Left renal cortex interstitium (tissue), 4 donors: ENCODE measurements around the gene ZFAND5. TPM values are rescaled to one million over a fixed set of nuclear protein-coding genes. Genes with fewer than 3 reads are reported as not detected.

ENCODE experiments used
- DNase-seq, 4 donors: peaks; one replicate each; pipeline ENCODE4 v3.0.0-alpha.2; 2013; ENCODE audit warnings: low read depth in 4 of 4, low spot score in 2 of 4, missing footprints in 1 of 4
- polyA plus RNA-seq, 4 donors: library from polyadenylated mRNA; unstranded; fragments of 120-200 nt; gene quantifications; one replicate each; pipeline ENCODE4 v1.2.1, GENCODE V29; 2013; ENCODE audit not compliant: insufficient read length in 4 of 4

The ZFAND5 gene
- polyA plus RNA-seq, 4 donors = 179 to 221 (median 193) TPM

DNA sequence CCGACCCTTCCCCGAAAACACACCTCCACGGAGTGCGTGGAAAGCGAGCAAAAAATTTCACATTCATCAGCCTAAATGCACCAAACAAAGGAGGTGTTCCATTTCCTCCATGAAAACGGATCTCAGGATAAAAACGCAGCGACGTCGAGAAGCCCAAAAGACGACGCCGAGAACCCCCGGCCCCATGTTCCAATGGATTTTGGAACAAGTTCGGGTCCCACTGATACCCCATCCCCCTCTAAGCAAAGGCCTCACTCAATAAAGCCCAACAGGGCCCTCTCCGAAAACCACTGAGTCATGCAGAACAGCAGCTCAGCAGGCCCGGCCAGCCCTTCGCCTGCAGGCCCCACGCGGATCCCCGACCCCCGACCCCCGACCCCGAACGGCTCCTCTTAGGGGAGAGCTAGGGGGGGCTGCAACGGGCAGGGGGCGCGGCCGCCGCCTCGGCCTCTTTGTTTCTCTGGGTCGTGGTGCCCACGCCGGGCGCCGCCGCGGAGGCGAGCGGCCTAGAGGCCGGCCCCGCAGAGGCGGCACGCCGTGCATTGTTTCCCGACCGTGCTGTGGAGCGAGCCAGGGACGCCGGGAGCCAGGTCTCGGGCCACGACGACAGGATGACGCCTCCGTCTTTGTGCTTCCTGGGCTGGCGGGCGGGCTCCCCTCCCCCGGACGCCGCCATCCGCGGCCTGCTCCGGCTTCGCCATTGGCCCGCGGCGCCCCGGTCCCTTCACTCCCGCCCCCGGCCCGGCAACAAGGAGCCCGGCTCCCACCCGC is 915 bp downstream of the ZFAND5 start:
- peak in 2 of 4 donors; percentile 56 to 66 for DNase-seq

DNA sequence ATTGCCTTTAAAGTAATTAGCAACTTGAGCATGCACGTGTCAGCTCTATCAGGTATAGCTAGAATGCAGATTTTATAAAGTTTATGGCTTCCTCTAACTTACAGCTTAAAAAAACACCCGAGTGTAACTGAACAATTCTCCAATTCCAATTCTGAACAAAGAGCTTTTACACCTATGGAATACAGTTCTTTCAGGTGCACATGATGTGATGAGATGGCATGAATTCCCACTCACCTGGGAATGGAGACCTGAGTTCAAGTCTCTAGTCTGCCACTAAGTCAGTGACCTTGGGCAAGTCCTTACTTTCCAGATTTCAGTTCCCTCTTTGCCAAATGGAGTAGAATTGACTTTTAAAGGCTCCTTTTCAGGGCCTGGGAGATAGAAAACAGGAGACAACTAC is 1.8 kb downstream of the ZFAND5 start:
- DNase-seq = peak in 1 of 4 donors; percentile 15

DNA sequence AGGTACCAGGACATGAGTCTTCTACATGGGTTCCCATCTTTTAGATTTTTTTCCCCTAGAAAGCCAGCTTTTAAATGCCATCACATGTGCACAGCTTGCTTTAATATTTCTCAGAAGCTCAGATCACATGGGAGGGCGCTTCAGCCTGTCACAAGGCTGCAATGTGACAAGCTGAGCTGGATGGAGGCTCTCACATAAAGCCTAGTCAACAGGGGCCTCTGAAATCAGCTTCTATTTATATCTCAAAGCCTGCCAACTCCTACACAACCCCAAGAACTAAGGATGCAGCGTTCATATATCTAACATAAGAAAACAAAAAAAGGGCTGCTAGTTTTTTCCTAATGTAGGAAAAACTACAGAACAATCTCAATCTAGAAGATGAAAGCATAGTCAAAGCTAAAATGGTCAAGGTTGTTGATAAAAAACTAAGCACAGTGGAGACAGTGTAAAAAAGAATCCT is 2.3 kb downstream of the ZFAND5 start:
- DNase-seq = peak in 2 of 4 donors; percentile 52 to 58

DNA sequence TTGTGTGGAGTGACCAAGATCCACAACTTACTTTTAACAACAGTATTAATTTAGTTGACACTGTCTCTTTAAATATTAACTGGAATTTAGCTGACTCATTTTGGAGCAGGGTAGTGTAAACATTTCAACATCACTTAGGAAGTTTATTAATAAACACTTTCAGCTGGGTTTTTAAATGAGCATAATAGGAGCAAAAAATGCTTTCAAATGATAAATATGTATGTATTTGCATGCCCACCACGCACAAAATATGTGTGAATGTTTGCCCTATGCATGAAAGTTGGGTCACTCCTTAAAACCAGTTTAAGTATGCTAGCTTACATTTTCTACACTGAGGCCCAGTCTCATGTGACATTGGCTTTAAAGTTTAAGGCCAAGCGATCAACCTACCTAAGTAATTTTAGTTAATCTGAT is 2.9 kb downstream of the ZFAND5 start:
- peak in 1 of 4 donors; percentile 11 for DNase-seq

DNA sequence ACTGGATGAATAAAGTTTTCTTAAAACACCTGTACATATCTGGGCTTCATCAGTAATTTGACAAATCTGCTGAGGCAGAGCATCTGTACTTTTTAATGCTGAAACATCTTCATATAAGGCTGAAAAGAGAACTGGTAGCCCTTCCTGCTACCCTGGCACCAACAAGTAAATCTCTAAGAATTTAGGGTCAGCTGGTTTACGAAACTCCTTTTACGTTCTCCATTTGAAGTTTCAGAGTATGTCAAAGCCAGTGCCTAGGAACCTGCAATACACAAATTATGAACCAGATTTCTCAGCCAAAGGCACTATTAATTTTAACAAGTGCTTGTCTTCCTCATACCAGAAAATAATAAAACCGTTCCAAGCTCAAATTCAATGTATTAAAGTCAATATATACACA is 3.8 kb downstream of the ZFAND5 start:
- DNase-seq = no peak

DNA sequence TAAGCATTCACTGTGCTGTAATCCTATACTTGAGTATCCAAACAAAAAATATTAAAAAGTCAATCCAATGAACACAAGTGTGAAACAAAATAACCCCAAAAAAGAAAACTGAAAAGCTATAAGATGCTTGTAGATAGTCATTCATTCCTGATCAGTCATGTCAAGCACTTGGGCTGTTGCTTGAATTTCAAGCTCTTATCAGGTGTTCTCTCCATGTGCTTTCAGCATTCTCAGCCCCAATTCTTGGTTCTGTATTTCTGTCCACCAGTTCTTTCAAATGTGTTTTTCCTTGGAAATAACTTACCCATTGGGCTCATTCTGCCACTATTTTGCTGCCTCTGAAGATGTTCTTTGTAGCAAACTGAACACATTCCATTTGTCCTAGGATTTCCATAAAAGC is 4.7 kb downstream of the ZFAND5 start:
- DNase-seq = no peak

DNA sequence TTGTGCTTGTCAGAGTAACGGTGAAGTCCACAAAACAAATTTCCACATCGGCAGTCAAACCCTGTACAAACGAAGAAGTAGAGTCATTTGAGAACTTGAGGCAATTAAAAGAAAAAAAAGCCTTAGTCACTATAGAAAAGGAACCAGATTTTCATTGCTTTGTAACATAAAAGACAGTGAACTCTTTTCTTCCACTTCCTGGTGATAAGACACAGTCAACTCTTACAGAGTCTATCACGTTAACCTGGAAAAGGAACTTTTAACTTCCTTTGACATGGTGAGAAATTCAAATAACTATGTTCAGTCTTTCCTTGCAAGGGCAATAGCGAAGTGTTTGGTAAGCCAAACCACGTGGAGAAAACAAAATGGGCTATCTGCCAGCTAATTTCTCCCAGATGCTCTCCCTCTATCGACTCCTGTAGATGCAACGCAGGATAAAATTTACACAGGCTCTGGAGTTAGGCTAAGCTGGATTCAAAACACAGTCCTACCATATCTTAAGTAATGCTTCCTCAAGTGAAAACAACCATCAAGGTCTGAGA is 8.9 kb downstream of the ZFAND5 start:
- DNase-seq = no peak

DNA sequence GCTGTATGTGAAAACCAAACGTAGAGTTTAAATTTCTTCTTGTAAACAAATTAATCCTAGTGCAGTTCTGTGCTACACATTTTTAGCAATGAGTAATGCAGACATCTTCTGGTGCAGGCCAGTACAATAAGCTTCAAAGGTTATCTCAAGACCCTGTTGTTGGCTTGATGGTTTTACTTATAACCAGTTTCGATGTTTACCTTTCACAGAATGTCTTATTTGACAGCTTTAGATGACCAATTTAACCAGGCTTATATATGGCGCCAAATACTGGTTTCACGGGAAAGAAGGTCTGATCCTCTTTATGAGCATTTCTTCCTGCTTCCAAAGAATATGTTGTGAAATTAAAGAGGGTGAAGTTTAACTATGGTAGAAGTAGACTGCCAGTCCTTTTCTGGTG is 9.9 kb downstream of the ZFAND5 start:
- no peak for DNase-seq

DNA sequence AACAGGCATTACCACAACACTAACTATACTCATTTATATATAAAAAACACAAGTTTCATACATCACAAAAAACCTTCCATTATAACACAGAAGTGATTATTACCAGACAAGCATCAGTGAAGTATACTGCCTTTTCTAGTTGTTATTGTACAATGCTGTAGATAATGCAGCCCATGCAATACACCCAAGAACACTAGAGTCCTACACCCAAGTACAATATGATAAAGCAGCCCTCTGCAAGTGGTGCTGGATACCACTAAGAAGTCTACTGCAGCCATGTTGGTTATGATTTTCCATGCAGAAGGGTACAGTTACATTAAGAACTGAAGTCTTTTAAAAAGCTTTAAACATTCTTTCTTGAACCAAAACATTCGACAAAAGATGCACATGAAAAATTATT is 10.3 kb downstream of the ZFAND5 start:
- DNase-seq = no peak

DNA sequence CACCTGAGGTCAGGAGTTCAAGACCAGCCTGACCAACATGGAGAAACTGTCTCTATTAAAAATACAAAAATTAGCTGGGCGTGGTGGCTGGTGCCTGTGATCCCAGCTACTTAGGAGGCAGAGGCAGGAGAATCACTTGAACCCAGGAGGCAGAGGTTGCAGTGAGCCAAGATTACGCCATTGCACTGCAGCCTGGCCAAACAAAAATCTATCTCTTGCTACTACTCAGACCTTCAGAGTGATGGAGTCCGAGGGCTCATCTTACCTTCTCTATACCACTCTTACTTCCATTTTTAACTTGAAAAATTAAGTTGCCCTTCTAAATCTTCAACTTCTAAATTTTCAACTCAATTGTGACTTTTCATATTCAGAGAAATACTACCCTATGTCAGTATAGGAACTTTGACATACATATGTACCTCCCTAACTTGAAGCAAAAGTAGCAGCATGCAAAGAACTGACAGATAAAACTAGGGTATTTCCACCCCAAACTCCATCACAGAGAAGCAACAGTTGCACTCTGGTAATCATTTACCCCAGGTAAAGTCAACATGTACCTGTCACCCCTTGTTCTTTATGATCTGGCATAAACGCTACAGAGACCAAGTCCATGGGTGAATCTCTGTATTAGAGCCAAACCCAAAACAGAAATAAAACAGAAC is 11.4 kb downstream of the ZFAND5 start:
- no peak for DNase-seq

DNA sequence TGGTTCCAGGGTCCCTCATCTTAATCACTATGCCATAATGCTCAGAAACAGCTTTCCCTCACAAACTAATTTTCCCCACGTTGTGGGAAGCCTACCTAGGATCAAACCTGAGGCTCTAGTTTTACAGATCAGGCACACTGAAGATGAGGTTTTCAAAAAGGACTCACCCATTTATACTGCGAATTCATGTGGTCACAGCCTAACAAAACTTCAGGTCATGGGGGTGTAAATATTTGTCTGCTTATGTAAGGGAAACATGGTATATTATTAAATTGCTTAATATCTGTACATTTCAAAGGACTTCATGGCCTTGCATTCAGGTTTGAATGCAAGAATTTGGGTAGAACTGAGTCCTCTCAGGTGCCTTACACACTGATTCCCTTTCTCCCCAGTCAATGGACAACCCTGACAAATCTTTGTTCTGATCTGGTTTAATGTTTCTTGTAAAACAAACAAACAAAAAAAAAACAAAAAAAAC is 12.1 kb downstream of the ZFAND5 start:
- DNase-seq = no peak

DNA sequence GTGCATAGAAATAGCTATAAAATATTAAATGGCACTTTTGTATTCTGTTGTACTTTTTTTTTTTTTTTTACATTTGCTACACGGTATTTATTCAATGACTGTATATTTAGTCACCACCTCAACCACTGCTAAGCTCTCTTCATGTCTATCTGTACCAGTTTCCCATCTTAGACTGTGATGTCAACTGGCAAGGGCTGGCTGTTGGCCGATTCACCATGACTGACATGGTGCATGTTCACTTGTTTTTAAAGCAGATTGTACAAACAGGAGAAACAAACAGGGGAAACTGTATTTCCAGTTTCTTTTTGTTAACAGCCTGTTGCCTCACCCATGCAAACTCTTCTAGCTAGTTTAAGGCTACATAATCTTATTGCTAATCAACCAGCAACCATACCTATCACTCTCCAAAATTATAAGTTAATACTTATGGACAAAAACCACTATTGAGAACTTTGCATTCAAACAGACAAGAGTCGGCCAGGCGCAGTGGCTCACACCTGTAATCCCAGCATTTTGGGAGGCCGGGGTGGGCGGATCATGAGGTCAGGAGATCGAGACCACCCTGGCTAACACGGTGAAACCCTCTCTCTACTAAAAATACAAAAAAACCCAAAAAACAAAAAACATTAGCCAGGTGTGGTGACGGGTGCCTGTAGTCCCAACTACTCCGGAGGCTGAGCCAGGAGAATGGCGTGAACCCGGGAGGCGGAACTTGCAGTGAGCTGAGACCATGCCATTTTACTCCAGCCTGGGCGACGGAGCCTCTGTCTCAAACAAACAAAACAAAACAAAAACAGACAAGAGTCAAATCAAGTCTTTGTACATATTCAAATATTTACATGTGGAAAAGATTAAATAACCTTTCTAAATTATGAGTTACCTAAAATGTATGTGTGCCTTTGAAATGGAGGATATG is 13.2 kb downstream of the ZFAND5 start:
- no peak for DNase-seq

DNA sequence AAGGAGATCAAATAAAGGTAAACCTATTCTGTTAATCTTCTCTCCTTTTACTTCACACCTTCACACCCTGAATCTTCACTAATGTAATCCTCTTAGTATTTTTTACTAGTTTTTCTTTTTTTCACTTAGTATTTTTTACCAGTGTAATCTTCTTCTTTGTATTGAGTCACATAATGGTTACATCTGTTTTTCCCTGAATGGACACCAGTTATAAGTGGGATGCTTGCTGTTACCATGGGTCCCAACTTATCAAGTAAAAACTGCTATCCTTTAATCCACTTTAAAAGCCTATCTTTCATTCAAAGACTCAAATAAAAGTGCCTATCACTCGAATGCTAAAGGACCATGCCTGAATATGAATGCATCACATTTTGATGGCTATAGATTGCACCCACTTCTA is 15.1 kb downstream of the ZFAND5 start:
- DNase-seq = no peak

DNA sequence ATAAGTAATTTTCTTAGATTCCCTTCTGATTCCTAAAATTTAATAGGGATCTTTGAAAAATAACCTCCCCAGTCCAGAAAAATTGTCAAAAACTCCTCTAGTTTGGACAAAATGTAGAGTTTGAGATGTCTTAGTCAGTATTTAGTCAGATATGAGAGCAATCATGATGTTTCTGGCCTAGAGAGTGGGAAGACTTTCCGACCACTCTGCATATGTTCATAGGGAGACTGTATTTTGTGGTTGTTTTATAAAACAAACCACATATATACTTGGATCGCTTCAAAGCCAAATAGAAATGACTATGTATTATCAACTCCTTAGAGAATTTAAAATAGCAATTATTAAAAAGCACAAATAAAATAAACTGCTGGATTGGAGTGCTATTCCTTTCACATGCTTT is 15.8 kb downstream of the ZFAND5 start:
- no peak for DNase-seq

DNA sequence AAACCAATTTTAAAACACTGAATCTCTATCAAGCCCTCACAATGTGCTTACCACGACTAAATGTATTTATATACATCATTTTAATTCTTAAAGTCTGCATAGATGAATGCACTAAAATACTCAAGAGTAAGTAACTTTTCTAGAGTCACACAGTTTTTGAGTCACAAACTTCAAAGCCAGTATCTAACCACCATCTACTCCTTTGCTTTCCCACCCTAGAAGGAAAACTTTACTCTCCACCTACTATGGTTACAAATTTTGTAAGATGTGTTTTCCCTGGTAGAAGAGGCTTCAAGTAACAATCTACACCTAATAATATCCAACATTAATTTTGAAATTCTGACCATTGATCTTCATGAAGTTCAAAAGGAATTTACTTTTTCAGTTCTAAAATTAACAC is 18.7 kb downstream of the ZFAND5 start:
- no peak for DNase-seq

DNA sequence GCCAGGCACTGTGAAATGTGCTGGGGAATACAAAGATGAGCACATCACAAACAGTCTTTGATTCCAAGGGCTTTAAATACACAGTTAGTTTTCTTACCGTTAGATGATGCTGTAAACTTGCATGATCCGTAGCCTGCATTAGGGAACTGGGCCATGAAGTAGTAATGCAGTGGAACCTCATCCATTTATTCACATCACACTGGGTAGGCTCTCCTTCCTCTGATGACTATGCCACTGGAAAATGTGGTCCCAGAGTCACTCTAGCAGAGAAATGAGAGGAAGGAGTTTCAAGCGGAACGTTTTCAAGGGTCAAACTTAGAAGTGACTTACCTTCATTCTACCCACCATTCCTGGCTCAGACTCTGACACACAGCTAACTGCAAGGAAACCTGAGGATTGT is 26.4 kb downstream of the ZFAND5 start:
- DNase-seq = no peak

DNA sequence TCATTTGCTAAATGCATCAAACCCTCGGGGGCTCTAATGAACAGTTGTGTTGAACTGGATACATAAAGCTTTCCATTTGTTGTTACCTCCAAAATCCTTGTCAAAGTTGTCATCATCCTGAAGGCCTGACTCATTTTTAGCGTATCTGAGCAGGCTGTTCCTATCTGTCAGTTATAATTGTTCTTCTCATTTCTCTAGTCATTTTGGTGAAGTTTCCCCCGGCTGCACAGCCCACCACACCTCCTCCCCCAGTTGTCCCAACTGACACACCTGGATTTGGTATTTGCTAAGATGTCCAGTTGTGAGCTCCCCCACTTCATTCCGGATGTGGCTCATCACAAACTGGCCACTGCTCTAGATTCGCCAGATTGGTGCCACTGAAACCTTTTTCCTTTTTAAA is 27.7 kb downstream of the ZFAND5 start:
- DNase-seq = no peak

DNA sequence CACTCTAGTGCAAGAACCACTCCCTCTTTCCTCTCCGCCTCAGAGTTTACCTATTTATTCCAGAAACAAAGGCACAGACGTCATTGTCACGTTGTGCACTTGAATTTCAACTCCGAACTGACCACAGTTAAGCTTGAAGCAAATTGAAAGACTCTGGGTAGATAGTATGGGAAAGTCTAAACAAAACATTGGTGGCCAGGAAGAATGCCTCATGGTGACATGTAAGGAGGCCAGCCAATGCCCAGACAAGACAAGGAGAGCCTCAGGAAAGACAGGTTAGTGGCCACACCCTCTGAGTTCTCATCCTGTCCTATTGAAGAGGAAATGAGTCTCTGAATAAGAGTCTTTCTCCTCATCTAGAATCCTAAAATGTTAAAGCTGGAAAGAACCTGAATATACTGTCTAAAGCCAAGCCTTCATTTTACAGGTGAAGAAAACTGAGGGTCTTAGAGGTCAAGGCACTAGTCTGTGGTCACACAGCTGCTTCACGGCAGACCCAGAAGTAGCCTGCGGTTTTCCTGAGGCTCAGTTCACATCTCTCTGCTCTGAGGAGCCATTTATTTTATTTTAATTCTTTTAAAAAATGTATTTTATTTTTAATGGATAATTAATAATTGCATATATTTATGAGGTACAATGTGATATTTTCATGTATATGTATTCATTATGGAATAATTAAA is 30.2 kb downstream of the ZFAND5 start:
- no peak for DNase-seq

DNA sequence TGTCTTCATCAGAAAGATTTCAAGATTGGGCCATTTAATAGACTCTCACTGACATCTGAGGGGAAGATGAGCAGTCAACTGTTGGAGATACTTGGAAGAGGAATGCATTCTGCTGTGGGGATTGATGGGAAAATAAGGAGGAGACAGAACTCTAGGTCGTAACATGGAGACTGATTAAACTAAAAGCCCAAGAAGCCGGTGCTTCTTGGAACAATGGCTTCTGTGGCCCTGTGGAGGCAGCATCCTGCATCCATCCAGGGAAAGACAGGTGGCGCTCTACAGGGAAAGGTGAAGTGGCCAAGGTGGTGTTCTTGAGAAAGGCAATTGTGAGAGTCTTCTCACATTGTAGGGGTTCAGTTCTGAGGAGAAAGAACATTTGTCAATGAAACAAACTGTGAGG is 31.3 kb downstream of the ZFAND5 start:
- DNase-seq = no peak

DNA sequence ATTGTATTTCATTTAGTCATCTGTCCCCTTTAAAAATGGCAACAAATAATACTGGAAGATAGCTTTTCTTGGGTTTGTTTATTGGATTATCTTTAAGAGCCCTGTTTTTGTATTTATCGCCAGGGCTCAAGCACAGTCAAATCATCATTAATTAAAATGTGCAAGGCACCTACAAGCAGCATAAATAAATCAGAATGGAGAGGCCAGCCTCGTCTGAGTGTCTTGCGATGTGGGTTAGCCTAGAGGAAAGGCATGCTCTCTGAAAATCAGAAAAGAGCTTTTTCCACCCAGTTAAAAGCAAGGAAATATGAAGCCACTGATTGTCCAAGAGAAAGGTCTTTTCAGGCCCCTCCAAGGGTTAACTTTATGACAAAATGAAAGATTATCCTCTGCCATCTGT is 31.8 kb downstream of the ZFAND5 start:
- DNase-seq = no peak
